NOMO-1 (cell line): ENCODE data around the gene ANKRD13C.

ENCODE experiments used
- DNase-seq, 2 experiments: peaks; one replicate each; lab custom pipeline; 2025; ENCODE audit not compliant: unreplicated experiment in 2 of 2; lab: John Stamatoyannopoulos, UW

The ANKRD13C gene

DNA sequence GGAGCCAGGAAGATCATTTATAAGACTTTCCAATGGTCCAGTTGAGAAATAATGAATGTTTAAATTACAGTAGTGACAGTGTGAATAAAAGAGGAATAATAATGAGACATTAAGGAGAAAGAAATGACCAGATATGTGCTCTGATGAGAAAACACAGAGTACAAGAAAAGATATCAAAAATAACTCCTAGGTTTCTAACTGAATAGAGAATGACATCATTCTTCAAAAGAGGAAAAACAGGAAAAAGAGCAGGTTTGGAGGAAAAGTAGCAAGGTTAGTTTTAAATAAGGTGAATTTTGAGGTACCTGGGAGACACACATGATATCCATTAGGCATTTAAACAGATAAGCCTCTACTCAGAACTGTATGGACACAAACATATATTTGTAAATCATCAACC, 55.0 kb downstream of the ANKRD13C start:
- no peak for DNase-seq

DNA sequence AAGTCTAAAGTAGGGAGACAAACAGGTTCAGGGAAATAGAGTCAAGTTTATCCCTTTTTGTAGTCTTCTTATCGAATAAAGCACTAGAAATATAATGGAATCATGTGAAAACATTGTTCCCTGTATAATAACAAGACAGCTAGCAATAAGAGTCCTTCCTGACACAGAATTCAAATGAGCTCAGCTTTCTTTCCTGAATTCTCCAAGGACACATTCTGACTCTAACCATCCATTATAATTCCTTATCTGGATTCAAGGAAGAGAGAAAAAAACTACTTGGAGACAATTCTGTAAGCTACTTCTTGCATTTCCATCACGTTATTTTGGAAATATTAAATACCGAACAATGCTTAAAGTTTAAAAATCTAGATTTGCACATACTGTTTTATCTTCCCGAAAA, 58.8 kb downstream of the ANKRD13C start:
- DNase-seq = no peak

DNA sequence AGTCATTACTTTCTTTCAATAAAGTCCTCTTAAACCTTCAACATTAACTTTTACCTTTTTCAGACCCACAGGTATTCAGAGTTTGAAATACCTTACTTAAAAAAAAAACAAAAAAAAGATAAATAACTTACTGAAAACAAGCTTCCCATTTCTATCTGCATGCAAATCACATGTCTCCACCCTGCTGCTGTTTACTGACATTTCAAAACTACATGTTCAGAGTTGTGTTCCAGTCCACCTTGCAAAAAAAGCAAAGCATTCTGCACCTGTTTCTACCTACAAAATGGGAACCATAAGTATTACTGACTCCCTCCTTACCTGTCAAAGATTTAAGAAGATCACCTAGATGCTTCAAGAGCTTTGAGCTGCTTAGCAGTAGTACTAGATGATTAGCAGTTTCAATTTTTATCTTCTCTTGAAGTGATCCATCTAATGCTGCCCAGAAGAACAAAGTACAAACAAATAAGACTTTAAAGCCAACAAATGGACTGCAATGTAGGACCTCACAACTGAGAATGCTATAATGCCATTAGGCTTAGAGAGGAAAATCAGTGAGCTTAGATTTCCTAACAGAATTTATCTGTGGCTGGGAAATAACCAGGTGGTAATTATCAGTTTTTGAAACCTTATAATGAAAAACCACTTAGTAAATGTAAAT, 61.2 kb downstream of the ANKRD13C start:
- no peak for DNase-seq

DNA sequence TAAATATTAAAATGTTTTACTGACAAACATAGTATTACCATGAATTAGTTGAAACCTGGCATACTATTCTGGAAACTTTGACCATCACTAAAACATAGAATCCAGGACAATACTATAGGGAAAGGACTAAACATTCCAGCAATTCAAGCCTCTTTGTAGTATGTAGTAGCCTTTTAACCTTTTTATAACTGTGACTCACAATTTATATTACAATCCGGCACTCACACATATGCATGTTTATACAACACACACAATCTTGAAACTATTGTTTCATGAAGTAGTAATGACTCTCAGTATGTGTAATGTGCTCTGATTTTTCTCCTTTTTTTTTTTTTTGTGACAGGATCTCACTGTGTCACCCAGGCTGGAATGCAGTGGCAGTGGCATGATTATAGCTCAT, 64.3 kb downstream of the ANKRD13C start:
- no peak for DNase-seq

DNA sequence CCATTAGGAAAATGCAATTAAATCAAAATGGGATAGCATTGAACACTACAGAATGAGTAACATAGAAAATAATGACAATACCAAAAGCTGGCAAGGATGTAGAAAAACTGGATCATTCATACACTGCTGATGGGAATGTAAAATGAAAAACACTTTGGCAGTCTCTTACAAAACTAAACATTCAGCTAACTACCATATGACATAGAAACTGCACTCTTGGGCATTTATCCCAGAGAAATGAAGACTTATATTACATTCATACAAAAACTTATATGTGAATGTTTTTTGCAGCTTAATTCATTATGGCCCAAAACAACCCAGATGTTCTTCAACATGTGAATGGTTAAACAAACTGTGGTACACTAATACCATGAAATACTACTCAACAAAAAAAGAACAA, 66.4 kb downstream of the ANKRD13C start:
- no peak for DNase-seq

DNA sequence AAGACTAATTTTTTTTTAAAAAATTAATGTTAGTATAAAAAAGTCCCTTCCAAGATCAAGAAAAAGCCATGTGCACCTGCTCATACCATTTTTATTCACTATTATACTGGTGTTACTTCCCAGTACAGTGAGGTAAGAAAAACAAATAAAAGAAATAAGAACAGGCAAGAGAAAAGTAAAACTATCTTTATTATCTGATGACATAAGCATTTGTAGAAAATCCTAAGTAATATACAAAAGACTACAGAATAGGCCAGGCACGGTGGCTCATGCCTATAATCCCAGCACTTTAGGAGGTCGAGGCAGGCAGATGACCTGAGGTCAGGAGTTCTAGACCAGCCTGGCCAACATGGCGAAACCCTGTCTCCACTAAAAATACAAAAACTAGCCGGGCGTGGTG, 68.1 kb downstream of the ANKRD13C start:
- no peak for DNase-seq

DNA sequence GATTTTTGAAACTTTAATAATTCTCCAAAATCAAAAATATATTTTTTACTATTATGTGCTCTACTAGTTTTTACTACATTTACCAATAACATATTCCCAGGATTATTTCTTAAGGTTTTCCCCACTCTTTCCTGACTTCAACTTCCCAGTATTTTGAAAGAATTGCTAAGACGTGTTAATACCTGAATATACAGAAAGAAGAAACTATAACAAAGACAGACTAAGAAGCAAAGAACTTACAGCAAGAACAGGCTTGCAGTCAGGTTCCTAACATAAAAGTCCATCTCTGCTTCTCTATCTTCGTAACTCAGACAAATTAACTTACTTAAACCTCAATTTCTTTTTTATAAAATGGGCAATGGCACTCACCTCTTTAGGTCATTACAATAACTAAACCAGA, 70.2 kb downstream of the ANKRD13C start:
- DNase-seq = no peak

DNA sequence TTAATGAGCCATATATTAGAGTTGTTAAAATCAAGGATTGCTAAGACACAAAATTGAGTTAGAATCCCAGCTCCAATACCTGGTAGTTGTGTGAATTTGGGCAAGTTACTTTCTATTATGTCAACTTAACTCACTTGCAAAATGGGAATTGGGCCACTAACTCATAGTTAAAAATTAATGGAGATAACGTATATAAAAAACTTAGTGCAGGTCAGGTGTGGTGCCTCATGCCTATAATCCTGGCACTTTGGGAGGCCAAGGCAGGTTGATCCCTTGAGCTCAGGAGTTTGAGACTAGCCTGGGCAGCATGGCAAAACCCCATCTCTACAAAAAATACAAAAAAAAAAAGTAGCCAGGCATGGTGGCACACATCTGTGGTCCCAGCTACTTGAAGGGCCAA, 75.8 kb downstream of the ANKRD13C start:
- no peak for DNase-seq

DNA sequence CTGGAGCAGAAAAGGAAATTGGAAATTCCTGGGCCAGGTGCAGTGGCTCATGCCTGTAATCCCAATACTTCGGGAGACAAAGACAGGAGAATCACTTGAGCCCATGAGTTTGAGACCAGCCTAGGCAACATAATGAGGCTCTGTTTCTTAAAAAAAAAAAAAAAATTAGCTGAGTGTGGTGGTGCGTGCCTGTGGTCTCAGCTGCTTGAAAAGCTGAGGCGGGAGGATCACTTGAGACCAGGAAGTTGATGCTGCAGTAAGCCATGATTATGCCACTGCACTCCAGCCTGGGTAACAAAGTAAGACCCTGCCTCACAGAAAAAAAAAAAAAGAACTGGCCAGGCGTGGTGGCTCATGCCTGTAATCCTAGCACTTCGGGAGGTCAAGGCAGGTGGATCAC, 76.6 kb downstream of the ANKRD13C start:
- DNase-seq = no peak

DNA sequence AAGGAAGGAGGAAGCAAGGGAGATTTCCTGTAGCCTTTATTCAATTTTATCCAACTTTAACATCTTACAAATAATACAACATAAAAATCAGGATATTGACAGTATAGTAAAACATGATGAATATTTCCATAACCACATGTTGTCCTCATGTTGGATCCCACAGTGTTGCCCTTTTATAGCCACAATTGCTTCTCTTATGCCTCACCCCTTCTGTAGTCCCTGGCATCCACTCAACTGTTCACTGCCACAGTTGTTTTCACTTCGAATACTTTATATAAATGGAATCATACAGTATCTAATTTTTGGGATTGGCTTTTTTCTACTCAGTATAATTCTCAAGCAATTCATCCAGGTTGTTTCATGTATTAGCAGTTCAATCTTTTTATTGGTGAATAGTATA, 88.6 kb downstream of the ANKRD13C start:
- DNase-seq = no peak

DNA sequence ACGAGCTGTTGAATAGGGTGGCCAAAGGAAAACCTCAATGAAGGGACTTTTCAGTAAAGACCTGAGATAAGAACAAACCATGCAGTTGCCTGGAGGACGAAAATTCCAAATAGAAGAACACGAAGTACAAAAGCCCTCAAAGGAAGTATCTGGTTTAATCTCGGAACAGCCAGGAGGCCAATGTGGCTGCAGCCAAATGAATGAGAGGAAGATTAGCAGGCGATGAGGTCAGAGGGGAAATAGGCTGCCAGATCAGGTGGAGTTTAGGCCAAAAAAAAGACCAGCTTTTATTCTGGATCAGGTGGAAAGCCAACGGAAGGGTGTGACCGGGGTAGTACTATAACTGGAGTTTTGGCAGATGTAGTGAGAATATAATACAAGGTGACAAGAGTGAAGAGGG, 89.7 kb downstream of the ANKRD13C start:
- no peak for DNase-seq

DNA sequence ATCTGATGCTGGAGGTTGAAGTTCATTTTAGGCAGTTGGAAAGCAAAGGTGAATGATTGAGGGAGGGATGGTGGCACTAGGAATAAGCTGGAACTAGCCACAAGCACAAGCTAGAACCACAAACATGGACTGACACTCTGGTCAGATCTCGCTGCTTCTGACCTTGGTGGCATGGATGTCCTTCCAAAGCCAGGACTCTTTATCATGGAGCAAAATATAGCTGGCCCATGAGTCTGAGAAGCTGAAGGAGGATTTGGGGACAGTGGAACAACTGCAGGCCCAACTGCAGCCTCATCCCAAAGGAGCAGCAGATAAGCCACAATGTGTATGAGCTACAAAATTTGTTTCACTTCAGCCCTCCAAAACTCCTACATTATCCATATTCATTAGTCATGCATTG, 97.9 kb downstream of the ANKRD13C start:
- no peak for DNase-seq

DNA sequence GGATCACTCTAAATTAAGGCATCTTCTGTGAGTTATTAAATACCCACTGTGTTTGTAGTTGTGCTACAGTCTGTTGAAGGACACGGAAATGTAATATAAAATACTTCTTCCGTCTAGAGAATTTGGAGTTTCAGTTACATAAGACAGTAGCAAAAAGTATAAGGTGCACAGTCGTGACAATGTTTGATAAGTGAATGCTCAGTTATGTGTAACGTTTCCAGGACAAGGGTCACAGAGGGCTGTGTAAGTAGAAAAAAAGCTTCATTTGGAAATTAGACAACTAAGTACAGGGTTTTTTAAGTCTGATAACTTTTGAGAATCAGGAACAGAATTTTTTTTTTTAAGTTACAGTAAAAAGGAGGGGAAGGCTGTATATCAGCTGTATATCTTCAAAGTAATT, 105.8 kb downstream of the ANKRD13C start:
- no peak for DNase-seq

DNA sequence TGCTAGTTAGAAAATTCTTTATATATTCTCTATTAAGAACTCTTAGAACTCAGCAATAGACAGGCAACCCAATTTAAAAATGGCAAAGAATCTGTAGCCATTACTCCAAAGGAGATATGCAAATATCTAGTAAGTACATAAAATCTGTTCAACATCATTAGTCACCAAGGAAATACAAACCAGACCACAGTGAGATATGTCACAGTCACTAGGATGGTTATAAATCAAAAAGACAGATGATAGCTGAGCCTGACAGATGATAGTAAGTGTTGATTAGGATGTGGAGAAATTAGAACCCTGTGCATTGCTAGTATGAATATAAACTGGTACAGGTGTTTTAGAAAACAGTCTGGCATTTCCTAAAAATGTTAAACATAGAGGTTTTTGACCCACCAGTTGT, 106.8 kb downstream of the ANKRD13C start:
- no peak for DNase-seq

DNA sequence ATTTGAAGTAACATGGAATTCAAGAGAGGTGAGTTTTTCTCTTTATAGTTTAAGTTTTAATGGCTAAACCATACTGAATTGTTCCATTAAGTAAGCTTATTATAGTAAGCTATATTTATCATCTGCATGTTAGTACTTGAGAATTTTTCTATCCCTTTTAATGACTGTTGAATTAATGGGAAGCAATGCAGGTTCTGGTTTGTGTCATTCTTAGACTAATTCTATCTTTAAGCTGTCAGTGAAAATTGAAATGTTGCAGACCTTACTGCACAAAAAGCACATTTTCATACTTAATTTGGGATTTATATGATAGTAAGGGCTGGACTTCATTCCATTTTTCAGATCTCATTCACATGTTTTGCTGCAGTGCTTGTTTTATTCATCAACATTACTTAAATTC, 107.4 kb downstream of the ANKRD13C start:
- DNase-seq = no peak

DNA sequence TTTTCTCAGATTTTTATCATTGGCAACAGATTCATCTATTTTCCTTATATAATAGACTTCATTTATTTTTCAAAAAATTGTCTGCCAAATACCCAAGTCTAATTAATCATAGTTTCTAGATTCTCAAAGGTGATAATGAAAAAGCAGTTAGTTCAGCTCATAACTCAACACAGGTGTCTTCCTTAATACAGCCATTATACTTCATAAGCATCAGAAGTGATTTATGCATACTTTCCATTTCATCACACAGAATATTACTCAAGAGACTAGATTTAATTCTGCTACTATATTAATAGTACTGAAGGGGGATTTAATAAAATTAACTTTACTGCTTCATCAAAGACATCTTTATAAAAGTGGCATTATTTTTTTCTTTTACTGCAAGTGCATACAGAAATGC, 114.6 kb downstream of the ANKRD13C start:
- no peak for DNase-seq

DNA sequence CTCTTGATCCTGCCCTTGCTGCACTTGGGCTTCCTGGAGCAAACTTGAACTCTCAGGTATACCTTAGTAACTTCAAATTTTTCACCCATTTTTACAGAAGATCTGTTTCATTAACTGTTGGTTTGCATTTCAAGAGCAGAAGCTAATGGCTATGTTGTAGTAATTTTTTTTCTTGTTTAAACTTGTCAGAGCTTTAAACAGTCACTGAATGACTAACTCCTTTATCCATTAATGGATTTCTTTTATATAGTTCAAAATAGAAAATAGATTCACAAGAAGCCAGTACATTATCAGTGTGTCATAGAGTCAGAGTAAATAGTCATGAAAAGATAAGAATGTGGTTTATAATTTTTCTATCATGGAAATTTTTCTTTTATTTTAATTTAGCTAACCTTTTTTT, 119.8 kb downstream of the ANKRD13C start:
- no peak for DNase-seq

DNA sequence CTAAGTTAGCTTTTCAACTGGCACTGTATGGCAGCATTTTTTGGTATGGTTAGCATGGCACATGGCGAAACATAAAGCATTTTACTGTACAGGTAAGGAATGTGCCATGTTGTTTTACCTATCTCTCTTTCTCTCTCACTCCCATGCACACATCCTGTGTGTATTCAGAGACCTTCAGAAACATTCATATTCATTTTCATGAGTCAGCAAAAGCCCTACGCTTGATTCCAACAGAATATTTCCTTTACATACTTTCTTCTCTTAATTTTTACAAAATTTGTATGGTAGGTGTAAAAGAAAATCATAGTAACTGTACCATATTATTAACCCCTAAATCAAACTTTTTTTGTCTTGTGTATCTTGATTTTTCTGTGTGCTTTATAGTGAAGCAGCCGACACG, 123.0 kb downstream of the ANKRD13C start:
- DNase-seq = no peak

DNA sequence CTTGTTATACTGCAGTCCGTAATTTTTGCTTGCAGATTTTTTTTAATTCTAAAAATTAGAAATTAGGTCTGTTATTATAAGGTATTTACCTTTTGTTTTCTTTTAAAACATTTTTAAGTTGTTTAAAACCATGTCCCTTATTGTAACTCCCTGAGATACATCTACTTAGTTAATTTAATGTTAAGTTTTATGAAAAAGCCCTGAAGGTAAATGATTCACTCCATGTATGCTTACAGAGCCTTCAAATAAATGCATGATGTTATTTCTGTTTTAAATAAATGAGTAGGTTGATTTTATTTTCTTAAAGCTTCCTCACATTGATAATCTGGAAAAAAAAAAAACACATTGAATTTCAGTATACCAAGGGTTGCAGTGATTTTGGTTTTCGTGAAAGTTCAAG, 125.9 kb downstream of the ANKRD13C start:
- no peak for DNase-seq

DNA sequence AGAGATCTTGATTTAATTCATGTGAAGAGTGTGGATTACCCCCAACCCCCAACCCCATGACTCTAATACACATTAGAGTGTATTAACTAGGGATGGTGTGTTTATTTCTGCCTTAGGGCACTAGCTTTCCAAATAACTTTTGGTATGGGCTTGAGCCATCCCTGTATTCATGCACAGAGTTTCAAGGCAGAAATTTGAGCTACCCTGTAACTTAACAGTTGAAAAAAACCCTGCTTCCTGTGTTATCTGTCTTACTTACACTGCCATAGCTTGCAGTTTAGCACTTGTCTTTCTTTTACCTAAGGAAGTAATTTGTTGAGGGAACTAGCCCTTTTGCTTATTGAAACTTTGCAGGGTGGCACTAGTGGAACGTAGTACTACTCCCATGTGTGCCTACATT, 127.1 kb downstream of the ANKRD13C start:
- no peak for DNase-seq

DNA sequence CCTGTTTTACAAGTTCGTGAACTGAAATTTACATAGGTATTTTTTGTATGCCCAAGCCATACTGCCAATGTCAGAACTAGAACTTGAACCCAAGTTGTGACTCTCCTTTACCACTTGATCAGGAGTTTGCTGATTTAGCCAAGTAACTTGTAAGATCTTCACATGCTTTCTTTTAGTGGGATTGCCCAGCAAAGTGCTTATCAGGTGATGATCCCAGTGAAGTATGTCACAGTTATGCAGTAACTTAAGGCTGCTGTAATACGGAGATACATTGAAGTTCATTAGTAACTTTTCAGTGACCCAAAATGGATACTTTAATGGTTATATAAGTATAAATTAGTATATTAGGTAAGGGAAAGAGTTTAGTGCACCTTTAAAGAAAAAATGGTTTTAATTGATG, 129.6 kb downstream of the ANKRD13C start:
- DNase-seq = no peak

DNA sequence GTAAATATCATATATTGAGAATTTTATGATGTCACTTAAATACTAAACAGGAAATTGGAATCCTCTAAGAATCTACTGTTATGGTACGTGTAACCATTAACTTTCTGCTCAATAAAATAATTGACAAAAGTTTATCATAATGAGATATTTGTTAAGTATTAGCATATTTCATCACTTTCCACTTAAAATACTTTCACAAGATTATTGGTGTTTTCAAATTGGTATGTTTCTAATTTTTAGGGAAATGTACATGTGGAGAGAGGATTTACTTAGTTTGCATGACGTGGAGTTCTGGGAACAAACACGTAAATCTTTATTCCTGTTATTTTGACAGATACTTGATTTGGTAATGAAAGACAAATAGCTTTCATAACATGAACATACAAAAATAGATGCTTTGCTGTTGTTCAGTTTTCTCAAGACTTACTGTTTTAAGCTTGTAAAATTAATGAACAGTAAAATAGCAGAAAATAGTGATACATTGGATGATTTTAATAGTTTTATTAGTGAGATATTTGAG, 131.7 kb downstream of the ANKRD13C start:
- no peak for DNase-seq
